Breast epithelium (tissue), 3 donors: ENCODE data around the gene WDR93.

Experiments
- POLR2A ChIP-seq: fragments of 450-650 bp; IDR thresholded peaks from one replicate; pipeline ENCODE4 v1.6.1; 2016; ENCODE audit warnings: antibody characterized with exemption, mild to moderate bottlenecking, moderate library complexity
- POLR2AphosphoS5 ChIP-seq, 3 donors: sonication (generic); formaldehyde crosslinking; IDR thresholded peaks; one replicate each; pipeline ENCODE4 v1.6.1; 2017; ENCODE audit warnings: antibody characterized with exemption in 3 of 3
- TF ChIP-seq, protein P1 (sequence below), 3 donors: fragments of 450-650 bp; IDR thresholded peaks; one replicate each; pipeline ENCODE4 v1.5.1; 2016 to 2017; ENCODE audit warnings: antibody characterized with exemption in 3 of 3, mild to moderate bottlenecking in 3 of 3, moderate library complexity in 3 of 3

DNA sequence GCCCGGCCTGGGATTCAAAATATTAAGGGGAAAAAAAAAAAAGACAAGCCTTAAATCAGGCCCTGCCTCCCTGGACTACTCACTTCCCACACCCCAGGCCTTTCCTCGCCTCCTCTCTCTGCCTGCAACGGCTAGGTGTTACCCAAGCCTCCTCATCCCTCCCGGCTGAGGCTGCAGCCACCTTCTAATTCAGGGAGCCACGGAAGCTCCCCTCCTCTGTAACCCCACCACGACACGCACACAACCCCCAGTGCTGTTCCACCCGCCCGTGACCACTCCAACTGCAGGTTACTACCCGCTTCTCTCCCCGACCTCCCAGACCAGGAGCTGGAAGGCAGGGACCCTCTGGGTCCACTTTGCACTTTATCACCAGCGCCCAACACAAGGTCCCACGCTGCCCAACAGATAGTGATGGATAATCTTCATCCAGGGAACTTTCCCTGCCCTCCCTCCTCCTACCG is 36.3 kb upstream of the WDR93 start:
- TF ChIP-seq POLR2A: no peak
- TF ChIP-seq, protein P1, sequence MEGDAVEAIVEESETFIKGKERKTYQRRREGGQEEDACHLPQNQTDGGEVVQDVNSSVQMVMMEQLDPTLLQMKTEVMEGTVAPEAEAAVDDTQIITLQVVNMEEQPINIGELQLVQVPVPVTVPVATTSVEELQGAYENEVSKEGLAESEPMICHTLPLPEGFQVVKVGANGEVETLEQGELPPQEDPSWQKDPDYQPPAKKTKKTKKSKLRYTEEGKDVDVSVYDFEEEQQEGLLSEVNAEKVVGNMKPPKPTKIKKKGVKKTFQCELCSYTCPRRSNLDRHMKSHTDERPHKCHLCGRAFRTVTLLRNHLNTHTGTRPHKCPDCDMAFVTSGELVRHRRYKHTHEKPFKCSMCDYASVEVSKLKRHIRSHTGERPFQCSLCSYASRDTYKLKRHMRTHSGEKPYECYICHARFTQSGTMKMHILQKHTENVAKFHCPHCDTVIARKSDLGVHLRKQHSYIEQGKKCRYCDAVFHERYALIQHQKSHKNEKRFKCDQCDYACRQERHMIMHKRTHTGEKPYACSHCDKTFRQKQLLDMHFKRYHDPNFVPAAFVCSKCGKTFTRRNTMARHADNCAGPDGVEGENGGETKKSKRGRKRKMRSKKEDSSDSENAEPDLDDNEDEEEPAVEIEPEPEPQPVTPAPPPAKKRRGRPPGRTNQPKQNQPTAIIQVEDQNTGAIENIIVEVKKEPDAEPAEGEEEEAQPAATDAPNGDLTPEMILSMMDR (IDR thresholded peaks at IDR 0.05): no peak
- TF ChIP-seq POLR2AphosphoS5 (IDR thresholded peaks at IDR 0.05): no peak
